Thyroid gland (tissue), 4 donors: Measurements from ENCODE around the gene HAO2.

ENCODE experiments used
- CTCF ChIP-seq, 6 experiments: fragments of 200-600 bp in 3 of 6; fragments of 450-650 bp in 3 of 6; sonication (generic) in 3 of 6; IDR thresholded peaks; one replicate each; pipeline ENCODE4 v1.5.1; 2016 to 2019; ENCODE audit warnings: antibody characterized with exemption in 6 of 6, mild to moderate bottlenecking in 2 of 6, inconsistent platforms in 1 of 6, moderate library complexity in 1 of 6
- POLR2A ChIP-seq, 2 donors: fragments of 450-650 bp; IDR thresholded peaks; one replicate each; pipeline ENCODE4 v1.6.1; 2017; ENCODE audit warnings: antibody characterized with exemption in 2 of 2, mild to moderate bottlenecking in 2 of 2, moderate library complexity in 1 of 2

GRCh38 chr1:119327094-119327449, 41.5 kb upstream of the HAO2 start:
- TF ChIP-seq CTCF (IDR thresholded peaks at IDR 0.05) (no peak), POLR2A (IDR thresholded peaks at IDR 0.05) (no peak)
